Measurements from ENCODE around the gene TUG1.

TUG1 gene

GRCh38 chr22:30923168-30923900 is 45.7 kb upstream of the TUG1 start:
- TF ChIP-seq CREB1 (IDR thresholded peaks at IDR 0.05; ENCODE audit: low read depth) = no peak

GRCh38 chr22:30925667-30926066 is 43.4 kb upstream of the TUG1 start:
- TF ChIP-seq TCF12 (IDR thresholded peaks at IDR 0.05; ENCODE audit: low read depth) = no peak
- no peak for TF ChIP-seq TEAD4 (IDR thresholded peaks at IDR 0.05)
- TF ChIP-seq CEBPB (IDR thresholded peaks at IDR 0.05) = no peak
- no peak for TF ChIP-seq FOXM1 (IDR thresholded peaks at IDR 0.05; ENCODE audit: borderline replicate concordance, low read depth)
- no peak for TF ChIP-seq ZBTB7A (IDR thresholded peaks at IDR 0.05; ENCODE audit: low read depth)
- no peak for TF ChIP-seq EP300 (IDR thresholded peaks at IDR 0.05; ENCODE audit: borderline replicate concordance)
- TF ChIP-seq TAF1 (IDR thresholded peaks at IDR 0.05; ENCODE audit: low read depth) = no peak
- no peak for TF ChIP-seq RAD21 (IDR thresholded peaks at IDR 0.05; ENCODE audit: low read depth)
- TF ChIP-seq USF1 (IDR thresholded peaks at IDR 0.05) = no peak
- TF ChIP-seq NFIC (IDR thresholded peaks at IDR 0.05) = no peak
- TF ChIP-seq REST (IDR thresholded peaks at IDR 0.05; ENCODE audit: low read depth) = no peak
- TF ChIP-seq CREB1 (IDR thresholded peaks at IDR 0.05; ENCODE audit: low read depth) = no peak
- TF ChIP-seq YY1 (IDR thresholded peaks at IDR 0.05; ENCODE audit: low read depth) = no peak
- TF ChIP-seq EGR1 (IDR thresholded peaks at IDR 0.05) = no peak
- no peak for TF ChIP-seq MAX (IDR thresholded peaks at IDR 0.05)

GRCh38 chr22:30926706-30927105 is 42.4 kb upstream of the TUG1 start:
- no peak for TF ChIP-seq NFIC (IDR thresholded peaks at IDR 0.05)
- TF ChIP-seq CEBPB (IDR thresholded peaks at IDR 0.05) = no peak
- TF ChIP-seq RAD21 (IDR thresholded peaks at IDR 0.05; ENCODE audit: low read depth) = no peak
- no peak for TF ChIP-seq MAX (IDR thresholded peaks at IDR 0.05)
- no peak for TF ChIP-seq CREB1 (IDR thresholded peaks at IDR 0.05; ENCODE audit: low read depth)
- no peak for TF ChIP-seq TEAD4 (IDR thresholded peaks at IDR 0.05)
- no peak for TF ChIP-seq USF1 (IDR thresholded peaks at IDR 0.05)
- TF ChIP-seq EP300 (IDR thresholded peaks at IDR 0.05; ENCODE audit: borderline replicate concordance) = no peak
- no peak for TF ChIP-seq REST (IDR thresholded peaks at IDR 0.05; ENCODE audit: low read depth)
- TF ChIP-seq ZBTB7A (IDR thresholded peaks at IDR 0.05; ENCODE audit: low read depth) = no peak
- TF ChIP-seq TCF12 (IDR thresholded peaks at IDR 0.05; ENCODE audit: low read depth) = no peak
- no peak for TF ChIP-seq EGR1 (IDR thresholded peaks at IDR 0.05)
- no peak for TF ChIP-seq YY1 (IDR thresholded peaks at IDR 0.05; ENCODE audit: low read depth)

- TF ChIP-seq TCF12 (IDR thresholded peaks at IDR 0.05; ENCODE audit: low read depth) (no peak), USF1 (IDR thresholded peaks at IDR 0.05) (no peak)
Observed at GRCh38 chr22:30927806-30928205, 41.3 kb upstream of the TUG1 start.

GRCh38 chr22:30928401-30928800 is 40.7 kb upstream of the TUG1 start:
- no peak for TF ChIP-seq RAD21 (IDR thresholded peaks at IDR 0.05; ENCODE audit: low read depth)
- TF ChIP-seq EGR1 (IDR thresholded peaks at IDR 0.05) = no peak
- no peak for TF ChIP-seq YY1 (IDR thresholded peaks at IDR 0.05; ENCODE audit: low read depth)
- TF ChIP-seq TAF1 (IDR thresholded peaks at IDR 0.05; ENCODE audit: low read depth) = no peak
- no peak for TF ChIP-seq USF1 (IDR thresholded peaks at IDR 0.05)
- TF ChIP-seq NFIC (IDR thresholded peaks at IDR 0.05) = no peak
- TF ChIP-seq CEBPB (IDR thresholded peaks at IDR 0.05) = no peak
- TF ChIP-seq TCF12 (IDR thresholded peaks at IDR 0.05; ENCODE audit: low read depth) = no peak
- no peak for TF ChIP-seq TEAD4 (IDR thresholded peaks at IDR 0.05)
- TF ChIP-seq ZBTB7A (IDR thresholded peaks at IDR 0.05; ENCODE audit: low read depth) = no peak
- TF ChIP-seq REST (IDR thresholded peaks at IDR 0.05; ENCODE audit: low read depth) = no peak

Measured in Ishikawa (cell line).